NCI-H524 (cell line): Measurements from ENCODE around the gene FAM186B.

ENCODE experiments used
- DNase-seq, 2 experiments: peaks; one replicate each; lab custom pipeline; 2025; lab: John Stamatoyannopoulos, UW

The FAM186B gene

DNA sequence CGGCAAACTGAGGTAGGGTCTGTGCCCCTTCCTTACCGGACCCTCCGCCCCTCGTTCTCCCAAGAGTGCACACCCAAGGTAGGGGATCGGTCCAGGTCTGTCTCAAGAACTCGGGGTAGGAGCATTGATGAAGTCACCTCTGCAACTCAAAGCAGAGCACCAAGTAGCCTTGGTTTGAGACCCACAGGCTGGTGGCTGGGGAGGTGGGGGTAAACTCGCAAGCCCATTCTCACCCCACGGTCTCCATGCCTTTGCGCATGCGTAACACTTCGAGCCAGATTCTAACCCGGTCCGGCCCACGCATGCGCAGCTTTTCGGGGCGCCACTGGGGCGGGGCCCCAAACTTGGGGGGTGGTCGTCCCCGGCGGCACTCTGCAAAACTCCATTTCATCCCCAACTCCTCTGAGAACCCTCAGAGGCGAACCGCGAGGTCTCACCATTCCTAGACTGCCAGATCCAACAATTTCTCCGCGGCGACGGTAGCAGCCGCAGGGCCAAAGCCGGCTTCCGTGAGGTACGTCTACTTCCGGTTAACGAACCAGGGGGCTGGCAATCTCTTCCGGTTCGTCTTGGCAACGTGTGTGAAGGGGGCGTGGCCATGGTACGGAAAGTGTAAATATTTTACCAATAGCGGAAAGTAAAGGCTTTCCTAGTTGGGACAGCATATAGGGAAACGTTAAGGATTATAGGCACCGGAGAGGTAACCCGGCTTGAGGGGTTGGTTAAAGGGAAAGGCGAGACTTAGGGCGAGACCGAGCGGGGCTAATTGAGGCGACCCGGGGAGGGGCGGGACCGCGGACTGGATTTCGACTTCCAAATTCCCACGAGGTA is 37.6 kb downstream of the FAM186B start, which contains the start of gene MCRS1:
MCRS1 (minus strand) TSS at position 532 of the 831 bp plus-strand sequence. CDS start 1,411 bp downstream, outside the sequence.
- DNase-seq: peak; percentile 63 to 84

DNA sequence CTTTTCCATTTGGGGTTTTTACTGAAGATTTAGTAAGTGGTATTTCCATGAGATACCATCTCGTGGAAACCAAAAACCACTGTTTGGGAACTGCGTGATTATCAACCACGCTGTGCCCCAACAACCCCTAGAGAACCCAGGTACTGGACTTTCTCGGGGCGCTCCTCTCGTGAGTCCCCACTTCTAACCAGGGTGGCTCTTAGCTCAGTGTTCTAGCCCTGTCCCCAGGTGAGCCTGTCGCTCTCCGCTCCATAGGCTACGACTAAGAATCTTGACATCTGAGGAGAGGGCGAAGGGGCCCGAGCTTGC is 38.2 kb downstream of the FAM186B start:
- DNase-seq: no peak

DNA sequence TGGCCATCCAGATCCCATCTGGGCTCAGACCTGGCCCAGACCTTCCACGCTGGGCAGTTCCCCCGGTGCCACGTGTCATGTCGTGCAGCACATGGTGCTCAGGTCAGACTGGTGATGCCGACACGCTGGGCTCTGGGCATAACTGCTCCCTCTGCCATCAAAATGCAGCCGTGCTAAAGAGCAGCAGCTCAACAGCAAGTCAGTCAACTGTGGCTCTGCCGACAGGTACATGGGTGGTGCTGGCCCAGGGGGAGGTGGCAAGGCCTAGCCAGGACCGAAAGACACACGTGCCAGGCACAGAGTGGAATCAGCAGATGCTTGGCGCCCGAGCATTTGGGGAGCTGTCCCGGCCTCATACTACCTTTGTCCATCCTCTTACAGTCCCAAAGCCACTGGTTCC is 39.1 kb downstream of the FAM186B start:
- no peak for DNase-seq

DNA sequence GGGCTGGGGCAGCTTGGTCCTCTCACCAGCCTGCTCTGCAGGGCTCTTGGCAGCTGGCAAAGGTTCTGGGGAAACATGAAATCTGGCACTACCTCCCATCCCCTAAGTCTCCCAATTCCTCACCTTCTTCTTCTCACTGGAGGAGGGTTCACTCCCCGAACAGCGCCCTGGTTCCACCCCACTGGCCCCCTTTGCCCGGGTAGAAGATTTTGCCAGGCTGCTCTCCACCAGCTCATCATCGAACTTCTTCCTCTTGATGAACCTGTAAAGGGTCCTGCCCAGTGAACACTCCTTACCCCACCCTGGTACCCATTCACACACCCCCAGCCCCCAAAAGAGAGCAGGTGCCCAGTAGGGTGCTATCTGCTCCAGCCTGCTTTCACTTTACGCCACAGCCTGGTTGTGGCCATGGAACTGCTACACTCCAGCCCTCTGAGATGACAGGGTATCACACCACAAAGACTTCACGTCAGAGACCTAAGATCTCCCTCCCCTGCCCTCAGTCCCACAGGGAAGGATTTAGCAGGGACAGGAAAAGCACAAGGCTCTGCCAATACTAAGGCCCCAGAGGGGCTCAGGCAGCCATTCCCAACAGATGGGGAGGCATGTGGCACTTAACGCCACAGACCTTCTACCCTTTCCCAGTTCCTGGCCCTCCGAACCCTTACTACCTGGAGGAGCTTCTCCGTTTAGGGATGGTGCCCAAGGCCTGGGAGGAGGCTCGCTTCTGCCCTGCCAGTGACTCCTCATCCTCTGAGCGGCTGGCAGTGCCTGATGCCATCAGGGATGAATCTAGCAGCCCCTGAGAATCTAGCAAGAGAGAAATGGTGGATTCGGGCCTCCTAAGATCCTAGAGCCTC is 39.8 kb downstream of the FAM186B start:
- DNase-seq: no peak

DNA sequence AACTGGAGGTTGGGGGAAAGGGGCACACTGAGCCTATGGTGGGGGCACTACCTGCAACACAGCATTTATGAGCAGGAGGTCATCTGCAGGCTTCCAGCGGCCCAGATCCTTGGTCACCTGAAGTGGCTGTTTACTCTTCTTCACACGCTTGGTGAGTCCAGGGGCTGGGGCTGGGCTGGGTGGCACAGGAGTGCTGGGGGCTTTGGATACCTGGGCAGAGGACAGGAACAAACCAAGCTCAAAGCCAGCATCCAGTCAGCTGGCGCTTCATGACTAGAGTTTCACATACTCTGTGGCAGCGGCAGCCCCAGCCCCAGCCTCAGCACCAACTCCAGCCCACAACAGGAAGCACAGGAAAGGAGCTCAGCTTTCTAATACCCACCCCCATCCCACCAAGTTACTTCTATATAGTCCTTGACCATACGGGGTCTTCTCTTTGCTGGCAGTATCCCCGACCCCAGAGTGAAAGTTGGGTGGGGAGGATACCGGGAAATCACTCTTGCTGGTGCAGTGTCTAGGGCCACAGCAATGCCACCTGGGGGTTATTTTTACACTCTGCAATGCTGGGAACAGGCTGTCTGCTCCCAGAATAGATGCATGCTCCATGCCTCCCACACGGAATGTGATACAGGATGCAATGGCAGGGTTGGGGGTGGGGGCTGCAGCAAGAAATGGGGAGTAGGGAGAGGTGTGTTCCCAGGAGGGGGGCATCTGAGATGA is 40.6 kb downstream of the FAM186B start:
- no peak for DNase-seq

DNA sequence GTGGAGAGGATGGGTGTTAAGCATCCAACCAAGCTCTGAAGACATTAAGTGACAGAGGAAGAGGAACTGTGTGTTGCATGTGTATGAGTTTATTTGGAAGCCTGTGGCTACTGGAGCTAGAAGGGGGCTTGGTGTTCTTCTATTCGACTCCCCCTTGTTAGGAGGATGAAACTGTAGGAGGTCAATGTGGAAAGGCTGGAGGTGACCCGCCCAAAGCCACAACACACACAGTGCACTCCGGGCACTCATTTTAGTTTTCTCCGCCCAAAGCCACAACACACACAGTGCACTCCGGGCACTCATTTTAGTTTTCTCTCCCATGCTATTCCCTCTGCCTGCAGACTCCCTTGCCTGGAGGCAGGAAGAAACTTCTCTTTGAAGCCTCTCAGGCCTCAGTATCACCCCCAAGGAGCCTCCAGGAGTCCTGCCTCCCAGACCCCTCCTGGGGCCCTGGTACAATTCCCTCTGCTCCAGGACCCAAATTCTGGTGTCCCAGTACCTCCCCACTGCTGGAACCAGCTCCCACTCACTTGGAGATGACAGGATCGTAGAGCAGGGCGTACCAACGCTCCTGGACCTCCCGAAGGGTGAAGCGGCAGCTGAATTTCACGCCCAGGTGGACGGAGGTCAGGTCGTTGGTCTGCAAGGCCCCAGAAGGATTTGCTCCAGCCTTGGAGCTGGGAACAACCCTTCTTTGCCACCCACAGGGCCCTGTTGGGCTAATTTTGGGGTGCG is 41.3 kb downstream of the FAM186B start:
- DNase-seq: no peak

DNA sequence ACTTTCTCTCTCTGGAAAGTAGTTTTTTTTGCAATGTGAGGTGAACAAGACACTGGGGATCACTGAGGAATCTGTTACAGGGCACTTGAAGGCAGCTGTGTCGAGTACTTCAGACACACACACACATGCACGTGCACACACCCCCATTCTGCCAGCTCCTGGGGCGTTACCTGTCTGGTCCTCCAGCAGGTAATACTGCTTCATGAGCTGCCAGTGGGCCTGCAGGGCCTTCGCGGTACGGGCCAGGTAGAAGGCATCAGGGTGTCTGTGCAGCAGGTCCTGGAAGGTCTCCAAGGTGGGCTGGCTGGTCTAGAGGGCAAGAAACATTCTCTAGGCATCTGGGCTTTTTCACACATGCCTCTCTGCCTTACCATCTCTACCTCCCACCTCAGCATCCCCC is 42.6 kb downstream of the FAM186B start:
- DNase-seq: no peak

DNA sequence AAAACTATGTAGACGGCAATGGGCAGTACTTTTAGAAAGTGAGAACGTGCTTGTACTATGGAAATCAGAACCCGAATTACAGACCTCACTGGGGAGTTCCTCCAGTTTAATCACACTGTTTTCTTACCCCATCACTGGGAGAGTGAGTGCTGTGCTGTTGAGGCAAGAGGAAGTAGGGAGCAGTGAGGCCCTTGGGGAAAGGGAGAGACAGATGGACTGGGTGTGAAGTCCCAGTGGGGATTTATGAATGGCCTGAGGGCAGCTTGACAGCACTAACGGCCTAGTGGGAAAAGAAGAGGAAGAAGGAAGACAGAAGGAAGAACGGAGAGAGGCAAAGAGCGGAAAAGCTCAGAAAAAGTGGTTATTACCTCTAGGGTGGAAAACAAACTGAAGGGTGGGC is 43.2 kb downstream of the FAM186B start:
- no peak for DNase-seq

DNA sequence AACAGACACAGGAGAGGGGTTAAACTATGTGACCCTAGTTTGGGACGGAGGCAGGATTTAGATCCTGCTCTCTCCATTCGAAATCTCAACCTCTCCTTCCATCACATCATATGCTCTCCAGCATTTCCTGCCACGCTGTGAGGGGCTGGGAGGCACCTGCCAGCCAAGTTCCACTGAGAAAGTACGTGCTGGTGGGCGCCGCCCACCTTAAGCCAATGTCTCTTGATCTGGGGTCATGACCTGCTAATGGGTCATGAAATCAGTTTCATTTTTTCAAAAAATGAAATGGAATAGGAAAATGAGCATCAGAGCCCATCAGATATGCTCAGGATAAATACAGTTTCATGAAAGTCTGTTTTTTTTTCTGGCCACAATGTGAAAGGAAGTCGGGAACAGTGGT is 44.7 kb downstream of the FAM186B start:
- DNase-seq: no peak

DNA sequence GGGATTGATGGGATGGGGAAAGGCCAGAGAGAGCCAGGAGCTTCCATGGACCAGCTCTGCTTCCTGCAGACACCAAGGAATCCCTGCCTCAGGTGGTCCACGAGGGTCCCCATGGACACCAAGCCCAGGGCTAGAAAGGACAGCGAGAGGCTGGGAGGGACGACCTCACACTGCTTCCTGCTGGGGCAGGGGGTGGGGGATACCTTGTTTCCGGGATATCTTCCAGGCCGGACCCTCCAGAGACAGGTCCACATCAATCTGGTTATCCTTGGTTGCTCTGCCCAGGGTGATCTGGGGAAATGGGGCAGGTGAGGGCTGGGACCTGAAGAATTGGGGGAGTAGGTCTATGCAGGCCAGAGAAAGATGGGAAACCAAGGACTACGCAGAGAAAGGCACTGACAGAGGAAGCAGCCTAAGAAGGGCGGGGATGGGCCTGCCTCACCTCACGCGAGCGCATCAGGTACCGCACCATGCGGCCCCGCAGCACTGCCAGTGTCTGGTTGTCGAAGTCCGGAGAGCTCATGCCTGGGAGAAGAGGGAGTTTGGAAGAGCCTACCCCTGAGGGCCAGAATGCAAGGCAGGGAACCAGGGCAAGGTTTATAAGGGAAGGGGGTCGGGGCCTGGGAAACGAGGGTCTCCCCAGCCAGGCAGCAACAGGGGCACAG is 46.3 kb downstream of the FAM186B start:
- DNase-seq: no peak

DNA sequence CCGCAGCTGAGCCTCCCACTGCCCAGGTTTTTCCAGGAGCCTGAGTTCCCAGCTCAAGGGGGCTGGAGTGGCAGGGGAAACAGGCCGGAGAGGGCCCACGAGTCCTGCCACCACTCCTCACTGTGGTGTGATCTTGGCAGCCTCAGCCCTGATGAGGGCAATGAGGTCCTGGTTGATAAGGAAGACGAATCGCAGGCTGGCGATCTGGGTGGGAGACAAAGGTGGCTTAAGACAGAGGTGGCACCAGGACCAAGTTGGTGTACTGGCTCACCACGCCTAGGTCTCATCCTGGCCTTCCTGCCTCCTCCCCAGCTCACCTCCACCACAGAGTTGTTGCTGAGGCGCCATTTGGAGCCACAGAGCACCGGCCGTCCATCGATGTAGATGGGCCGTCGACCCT is 46.9 kb downstream of the FAM186B start:
- DNase-seq: no peak

DNA sequence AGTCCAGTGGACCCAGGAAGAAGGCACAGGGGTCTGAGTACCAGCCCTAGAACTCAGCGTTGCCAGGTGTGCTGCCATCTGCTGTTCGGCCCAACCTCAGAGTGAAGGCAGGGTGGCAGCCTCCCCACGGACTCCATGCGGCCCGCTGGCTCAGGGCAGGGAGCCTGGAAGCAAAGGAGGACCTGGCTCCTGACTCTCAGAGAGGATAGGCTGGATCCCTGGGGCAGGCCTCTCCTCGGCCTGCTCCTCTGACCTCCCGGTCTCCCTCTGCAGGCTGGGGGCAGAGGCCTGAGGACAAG is 47.6 kb downstream of the FAM186B start:
- DNase-seq: peak; percentile 40 to 59

DNA sequence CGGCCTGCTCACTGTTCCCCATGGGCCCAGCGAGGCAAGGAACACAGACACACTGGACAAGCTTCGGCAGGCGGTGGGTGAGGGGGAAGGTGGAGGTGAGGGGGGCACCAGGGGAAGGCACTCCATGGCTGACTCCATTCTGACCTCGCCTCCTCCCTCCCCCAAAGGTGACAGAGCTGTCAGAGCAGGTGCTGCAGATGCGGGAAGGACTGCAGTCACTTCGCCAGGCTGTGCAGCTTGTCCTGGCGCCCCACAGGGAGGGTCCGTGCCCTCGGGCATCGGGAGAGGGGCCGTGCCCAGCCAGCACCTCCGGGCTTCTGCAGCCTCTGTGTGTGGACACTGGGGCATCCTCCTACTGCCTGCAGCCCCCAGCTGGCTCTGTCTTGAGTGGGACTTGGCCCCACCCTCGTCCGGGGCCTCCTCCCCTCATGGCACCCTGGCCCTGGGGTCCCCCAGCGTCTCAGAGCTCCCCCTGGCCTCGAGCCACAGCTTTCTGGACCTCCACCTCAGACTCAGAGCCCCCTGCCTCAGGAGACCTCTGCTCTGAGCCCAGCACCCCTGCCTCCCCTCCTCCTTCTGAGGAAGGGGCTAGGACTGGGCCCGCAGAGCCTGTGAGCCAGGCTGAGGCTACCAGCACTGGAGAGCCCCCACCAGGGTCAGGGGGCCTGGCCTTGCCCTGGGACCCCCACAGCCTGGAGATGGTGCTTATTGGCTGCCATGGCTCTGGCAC is 48.1 kb downstream of the FAM186B start:
- DNase-seq: no peak

DNA sequence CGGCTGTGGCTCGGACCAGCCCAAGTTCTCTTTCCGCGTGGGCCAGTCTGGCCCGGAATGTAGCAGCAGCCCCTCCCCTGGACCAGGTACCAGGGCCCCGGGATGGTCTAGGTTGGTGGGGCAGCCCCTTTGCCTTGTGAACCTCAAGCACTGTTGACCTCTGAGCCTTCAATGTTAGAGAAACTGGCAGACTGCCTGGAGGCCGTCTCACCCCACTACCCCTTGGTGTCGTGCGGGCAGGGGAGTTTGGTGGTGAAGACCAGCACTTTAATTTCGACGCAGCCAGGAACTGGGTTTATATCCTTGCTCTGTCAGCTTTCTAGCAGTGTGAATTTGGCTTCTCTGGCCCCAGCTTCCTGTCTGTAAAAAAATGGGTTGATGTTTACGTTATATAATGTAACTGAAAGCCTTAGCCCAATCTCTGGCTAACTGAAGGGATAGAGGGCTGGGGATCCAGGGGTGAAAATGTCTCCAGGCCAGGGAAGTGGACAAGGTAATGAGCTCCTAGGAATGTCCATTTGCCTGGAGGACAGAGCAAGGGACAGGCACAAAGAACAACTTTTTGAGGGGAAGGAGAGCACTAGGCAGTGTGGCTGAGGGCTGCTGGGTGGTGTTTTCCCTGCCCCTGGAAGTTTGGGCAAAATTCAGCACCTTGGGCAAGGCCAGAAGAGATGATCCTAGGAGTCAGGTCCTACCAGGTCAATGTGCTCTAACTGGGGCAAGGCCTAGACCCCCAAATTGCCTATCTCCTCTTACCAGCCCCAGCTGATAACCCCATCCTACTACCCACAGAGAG is 48.9 kb downstream of the FAM186B start:
- no peak for DNase-seq

DNA sequence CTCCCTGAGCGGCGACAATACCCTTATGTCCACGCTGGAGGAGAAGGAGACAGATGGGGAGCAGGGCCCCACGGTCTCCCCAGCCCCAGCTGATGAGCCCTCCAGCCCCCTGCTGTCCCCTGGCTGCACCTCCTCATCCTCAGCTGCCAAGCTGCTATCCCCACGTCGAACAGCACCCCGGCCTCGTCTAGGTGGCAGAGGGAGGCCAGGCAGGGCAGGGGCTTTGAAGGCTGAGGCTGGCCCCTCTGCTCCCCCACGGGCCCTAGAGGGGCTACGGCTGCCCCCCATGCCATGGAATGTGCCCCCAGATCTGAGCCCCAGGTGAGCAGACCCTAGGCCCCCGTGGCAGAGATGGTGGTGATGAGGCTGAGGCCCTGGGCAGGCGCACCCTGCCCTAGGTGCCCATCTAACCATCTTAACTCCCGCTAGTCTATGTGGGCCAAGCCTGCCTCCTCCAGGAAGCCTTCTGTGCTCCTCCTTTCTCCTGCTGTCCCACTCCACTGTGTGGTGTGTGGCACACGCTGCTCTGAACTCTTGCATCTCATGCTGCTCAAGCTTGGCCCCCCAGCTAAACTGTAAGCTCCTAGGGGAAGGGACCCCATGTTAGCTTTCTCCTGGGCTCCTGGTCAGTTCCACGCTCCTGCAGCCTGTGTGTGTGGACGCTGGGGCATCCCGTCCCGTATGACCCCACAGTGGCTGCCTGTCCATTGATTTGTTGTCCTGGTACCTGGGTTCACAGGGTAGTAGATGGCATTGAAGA is 49.6 kb downstream of the FAM186B start:
- no peak for DNase-seq

DNA sequence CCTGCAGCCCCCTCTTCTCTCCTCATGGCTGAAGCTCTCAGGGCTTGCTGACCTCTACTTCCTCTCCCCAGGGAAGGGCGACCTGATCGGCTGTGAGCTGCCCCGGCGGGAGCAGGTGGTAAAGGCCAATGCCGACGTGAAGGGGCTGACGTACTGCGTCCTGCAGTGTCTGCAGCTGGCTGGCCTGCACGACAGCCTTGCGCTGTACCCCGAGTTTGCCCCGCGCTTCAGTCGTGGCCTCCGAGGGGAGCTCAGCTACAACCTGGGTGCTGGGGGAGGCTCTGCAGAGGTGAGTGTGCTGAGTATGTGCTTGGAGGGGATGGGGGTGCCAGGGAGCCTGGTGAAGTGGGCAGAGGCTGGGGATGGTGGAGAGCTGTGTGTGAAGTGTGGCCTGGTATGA is 51.2 kb downstream of the FAM186B start:
- no peak for DNase-seq

DNA sequence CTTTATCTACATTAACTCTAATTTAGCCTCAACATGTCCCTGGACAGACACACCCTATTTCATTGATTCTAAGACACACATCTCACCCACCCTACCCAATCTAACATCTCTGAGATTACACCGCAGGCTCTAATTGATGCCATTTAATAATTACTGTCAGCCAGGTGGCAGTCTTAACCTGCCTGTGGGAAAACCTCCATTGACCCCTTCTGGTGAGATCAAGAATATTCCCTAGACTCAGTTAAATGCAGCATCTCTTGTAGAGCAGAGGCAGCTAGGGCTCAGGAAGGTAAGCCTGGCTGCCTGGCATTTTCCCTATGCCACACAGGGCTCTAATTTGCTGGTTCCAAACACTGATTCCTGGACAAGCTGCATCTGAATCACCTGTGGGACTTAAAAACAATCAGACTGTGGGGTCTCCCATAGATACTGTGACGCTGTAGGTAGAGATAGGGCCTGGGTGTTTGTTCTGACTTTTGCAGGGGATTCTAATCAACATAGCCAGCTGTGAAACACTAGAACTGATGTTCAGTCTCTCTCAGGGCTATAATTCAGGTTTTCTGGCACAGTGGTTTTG is 51.8 kb downstream of the FAM186B start:
- DNase-seq: peak; percentile 33 to 82

DNA sequence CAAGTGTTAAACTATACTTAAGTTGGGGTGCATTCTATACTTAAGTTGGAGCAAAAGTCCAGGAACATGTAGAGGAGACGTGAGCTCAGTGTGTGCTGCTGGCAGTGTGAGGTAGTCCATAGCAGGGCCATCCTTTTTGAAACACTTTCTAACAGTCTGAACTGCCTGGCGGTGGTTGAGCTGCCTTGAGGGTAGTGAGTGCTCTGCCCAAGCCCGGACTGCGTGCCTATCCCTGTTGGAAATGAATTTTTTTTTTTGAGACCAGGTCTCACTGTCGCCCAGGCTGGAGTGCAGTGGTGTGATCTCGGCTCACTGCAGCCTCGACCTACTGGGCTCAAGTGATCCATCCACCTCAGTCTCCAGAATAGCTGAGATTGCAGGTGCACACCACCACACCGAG is 52.5 kb downstream of the FAM186B start:
- no peak for DNase-seq

DNA sequence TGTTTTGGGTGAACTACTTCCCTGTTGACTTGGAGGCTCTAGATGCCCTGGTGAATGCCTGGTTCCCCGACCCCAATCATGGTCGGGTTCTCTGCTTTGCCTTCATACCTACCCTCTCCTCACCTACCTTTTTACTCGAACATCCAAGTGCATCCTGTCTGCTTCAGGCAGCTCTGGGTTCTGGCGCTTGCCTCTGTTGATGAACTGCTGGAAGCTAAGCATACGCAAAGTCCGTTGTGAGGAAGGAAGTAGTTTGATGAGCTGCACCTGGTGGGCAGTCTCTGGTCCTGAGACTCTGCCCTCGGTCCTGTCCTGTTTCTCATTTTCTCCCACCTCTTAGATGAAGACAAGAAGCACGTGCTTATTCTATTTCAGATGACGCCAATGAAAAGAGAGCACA is 53.0 kb downstream of the FAM186B start:
- no peak for DNase-seq
